HG03196 (cell line): ENCODE data around the gene QRFP.

ENCODE experiments used
- ATAC-seq: cut with Tn5 transposase; IDR thresholded peaks from one replicate; pipeline ENCODE4 v1.9.1; 2021; ENCODE audit not compliant: unreplicated experiment

QRFP gene, protein sequence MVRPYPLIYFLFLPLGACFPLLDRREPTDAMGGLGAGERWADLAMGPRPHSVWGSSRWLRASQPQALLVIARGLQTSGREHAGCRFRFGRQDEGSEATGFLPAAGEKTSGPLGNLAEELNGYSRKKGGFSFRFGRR

GRCh38 chr9:130896233-130897014 lies at the start of gene QRFP:
TSS of gene QRFP (minus strand) at chr9:130896812. CDS start at chr9:130893838, 2,974 bp downstream.
- no peak for ATAC-seq

DNA sequence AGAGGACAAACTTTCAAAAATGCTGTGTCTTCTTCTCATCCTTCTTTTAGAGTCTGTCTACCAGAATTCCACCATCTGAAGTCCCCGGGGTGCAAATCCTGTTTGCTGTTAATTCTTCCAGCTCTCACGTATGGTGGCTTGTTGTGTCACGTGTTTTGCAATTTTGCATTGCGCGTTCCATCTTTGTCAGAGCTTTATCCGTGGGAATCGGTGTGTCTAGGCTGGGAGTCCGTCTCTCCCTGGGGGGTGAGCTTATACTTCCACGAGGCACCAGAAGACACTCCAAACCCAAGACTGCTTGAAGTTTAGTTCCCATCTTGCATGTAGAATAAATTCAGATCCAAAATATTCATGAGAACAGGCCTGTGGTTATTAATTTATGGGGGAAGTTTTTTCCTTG lies 48.6 kb upstream of the QRFP start:
- no peak for ATAC-seq

- no peak for ATAC-seq
Measured at GRCh38 chr9:130944510-130945058, 48.0 kb upstream of the QRFP start.

GRCh38 chr9:130943777-130944176 lies 47.2 kb upstream of the QRFP start:
- no peak for ATAC-seq

DNA sequence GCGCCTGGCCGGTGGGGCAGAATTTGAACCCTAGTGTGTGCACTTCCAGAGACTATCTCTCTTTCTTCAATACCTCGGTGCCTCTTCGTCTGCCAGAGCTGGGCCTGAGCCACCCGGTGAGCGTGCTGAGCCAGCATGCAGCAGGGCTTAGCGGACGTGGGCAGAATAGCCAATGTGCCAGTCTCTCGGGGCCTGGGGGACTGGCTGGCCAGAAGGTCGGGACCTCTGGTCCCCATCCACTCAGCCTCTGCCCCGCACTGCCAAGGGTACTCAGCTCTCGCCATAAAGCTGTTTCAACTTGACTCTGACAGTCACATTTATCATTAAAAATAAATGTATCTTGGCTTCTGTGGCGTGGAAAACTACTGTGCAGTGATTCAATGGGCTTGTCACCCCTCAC lies 46.6 kb upstream of the QRFP start:
- ATAC-seq: no peak

GRCh38 chr9:130942679-130943078 lies 46.1 kb upstream of the QRFP start:
- ATAC-seq: no peak

GRCh38 chr9:130942084-130942483 lies 45.5 kb upstream of the QRFP start:
- ATAC-seq: no peak

DNA sequence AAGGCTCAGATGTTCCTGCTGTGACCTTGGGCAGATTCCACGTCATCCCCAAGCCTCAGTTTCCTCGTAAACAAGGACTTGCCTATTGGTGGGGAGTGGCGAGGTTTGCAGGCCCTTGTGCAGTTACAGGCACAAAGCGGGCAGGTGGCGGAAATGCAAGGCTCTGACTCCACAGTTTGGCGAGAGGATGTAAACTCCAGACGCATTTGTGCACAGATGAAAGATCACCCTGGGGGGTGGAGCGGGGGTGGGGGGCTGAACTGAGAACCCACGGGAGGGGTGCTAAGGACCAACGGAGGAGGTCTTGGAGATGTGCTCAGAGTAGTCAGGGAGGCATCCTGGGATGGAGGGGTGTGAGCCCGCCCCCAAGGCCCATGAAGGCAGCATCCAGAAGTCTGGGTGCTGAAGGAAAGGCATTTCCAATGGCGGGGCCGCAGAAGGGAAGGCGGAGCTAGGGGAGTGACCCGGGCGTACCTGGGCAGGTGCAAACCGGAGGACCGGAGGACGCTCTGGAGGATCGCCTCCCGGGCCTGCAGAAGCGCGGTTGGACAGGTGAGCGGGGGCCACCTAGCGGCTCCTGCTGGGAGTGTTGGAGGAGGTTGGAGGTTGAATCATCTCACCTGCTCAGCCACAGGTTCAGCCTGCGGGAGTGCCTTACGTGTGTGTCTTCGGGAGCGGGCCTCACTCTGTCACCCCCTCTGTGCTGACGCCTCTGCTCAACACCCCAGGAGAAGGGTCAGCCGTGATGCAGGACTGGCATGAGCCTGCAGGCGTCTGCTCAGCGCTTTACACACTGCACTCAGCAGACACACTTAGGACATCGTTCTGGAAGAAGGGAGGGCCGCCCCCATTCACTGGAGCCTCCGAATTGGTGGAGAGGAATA lies 44.3 kb upstream of the QRFP start:
- ATAC-seq: no peak

- no peak for ATAC-seq
Measured at GRCh38 chr9:130940027-130940549, 43.5 kb upstream of the QRFP start.

- no peak for ATAC-seq
Measured at GRCh38 chr9:130939405-130940026, 42.9 kb upstream of the QRFP start.

GRCh38 chr9:130938652-130939404 lies 42.2 kb upstream of the QRFP start, which contains the start of gene FIBCD1:
TSS of gene FIBCD1 (minus strand) at chr9:130939247. CDS start at chr9:130938607, 640 bp downstream.
- ATAC-seq: no peak

DNA sequence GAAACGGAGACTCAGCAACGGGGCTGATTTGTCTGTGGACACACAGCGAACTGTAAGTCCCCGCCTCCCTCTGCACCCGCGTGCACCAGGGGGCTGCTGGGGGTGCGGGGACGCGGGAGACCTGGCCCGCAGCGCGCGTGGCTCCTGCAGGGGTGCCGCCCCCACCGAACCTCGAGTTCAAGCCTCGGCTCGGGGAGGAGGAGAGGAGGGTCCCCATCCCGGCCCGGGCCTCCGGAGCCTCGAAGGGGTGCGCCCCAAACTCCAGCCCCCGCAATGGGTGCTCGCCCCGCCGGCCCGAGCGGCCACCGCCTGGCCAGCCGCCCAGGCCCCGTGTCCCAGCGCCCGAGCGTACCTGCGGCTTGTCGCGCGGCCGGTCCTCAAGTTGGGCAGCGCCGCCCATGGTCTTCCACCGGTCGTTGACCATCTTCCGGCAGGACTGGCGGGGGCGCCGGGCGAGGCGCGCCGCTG lies 41.6 kb upstream of the QRFP start:
- no peak for ATAC-seq

- no peak for ATAC-seq
Measured at GRCh38 chr9:130937146-130938076, 40.8 kb upstream of the QRFP start.

DNA sequence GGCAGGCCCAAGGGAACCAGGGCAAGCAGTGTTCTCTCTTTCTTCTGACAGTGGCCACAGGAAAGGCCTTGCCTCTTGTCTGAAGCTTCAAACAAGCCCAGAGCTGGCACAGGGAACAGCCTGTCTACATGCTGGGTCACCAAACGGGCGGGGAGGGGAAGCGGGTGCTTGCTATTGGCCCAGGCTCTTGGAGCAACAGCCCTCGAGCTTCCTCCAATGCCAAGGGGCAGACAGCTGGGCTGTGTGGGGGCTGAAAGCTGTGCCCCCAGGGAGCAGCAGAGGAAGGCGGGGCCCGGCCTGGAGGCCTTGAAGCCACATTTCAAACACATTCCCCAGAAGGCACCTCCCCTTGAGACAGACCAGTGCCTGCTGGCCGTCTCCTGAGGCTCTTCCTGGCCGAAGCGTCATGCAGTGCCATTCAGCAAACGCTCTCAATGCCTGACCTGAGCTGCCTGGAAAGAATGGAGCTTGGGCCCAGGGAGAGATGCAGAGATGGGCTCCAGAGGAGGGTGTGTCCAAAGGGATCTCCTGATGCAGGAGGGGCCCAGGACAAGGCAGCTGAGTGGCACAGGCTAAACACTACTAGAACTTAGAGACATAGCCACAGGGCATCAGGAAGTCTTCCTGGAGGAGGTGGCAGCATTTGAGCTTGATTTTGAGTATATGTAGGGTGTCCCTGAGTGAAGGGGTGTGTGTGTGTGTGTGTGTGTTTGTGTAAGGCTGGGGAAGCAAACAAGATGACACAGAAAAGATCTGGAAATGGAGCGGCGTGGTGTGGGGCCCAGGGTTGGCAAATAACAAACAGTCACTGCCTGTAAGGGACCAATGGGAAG lies 39.9 kb upstream of the QRFP start:
- no peak for ATAC-seq

DNA sequence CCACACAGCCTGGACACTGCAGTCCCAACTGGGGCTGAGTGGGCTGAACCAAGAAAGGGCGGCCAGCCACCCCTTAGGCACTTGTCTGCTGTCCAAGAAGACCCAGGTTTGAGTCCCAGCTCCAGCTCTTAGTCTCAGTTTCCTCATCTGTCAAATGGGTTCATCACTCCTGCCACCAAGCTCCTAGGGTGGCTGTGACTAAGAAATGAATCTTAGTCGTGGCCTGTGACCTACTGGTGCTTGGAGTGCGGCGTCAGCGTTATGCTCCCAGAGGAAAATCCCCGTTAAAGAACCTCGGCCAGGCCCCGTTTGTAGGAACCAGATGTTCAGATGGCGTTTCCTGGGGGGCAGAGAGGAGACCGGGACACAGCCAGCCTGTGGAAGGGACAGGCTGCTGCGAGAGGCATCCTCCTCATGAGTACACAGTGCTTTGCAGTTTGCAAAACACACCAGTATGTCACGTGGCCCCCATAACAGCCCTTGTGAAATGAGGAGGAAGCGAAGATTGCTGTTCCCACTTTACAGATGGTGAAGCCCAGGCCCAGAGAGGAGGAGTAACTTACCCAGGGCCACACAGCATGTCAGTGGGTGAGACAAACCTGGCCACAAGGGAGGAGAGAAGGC lies 39.1 kb upstream of the QRFP start:
- no peak for ATAC-seq

DNA sequence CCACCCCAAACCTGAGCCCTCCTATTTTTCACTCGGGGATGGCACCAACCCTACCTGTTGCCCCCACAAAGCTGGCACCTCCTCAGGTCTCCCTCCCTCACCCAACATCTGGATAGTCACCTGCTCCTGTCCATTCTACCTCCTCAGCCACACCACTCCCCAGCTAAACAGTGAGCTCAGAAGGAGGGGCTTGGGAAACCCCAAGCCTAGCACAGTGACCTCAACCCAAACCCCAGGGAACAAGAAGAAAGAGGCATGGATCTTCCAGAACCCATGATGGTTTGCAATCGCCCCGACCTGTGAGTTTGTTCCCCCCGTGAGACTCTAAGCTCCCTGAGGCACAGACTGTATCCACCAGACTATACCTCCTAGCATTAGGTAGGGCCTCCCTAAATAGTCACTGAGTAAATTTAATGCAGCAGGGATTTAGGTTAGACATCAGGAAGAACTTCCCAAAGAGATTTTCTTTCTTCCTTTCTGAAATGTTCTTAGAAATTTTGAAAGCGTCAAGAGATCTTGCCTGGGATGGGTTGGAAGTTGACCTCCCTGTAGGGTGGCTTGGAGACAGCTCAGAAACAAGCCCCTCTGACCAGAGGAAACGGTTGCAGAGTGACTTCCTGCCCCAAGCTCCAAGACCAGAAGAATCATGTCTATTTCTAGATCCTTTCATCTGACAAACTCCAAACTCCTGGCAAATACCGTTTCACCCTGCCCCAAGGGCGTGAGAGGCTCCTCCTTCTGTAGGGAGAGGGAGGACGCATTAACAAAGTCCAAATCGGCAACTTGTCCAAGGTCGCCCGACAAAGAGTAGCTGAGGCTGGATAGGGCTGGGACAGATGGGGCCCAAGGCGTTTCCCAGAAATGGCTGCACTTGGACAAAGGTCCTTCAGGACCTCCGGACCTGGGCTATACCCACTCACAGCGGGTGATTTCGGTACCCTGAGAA lies 38.4 kb upstream of the QRFP start:
- no peak for ATAC-seq
